OCI-LY7 (cell line): Measurements from ENCODE around the gene TMEM119.

Experiments
- CTCF ChIP-seq: fragments of 200-600 bp; sonication (generic); conservative IDR thresholded peaks from 2 replicates; pipeline ENCODE4 v1.5.1; 2014; ENCODE audit warnings: mild to moderate bottlenecking, antibody characterized with exemption, low read length, moderate library complexity, mixed read lengths
- EZH2phosphoT487 ChIP-seq: fragments of 200-600 bp; sonication (generic); IDR thresholded peaks from 2 replicates; pipeline ENCODE4 v1.6.1; 2018; ENCODE audit warnings: low read depth, borderline replicate concordance, mild to moderate bottlenecking, mixed run types, antibody characterized with exemption, low read length, moderate library complexity, mixed read lengths

GRCh38 chr12:108603743-108604142 lies 5.9 kb upstream of the TMEM119 start:
- TF ChIP-seq CTCF, result no peak
- TF ChIP-seq EZH2phosphoT487, result no peak
